DND-41 (cell line): Measurements from ENCODE around the gene C1orf210.

ENCODE experiments used
- ATAC-seq: fragments of 200-7000 bp; cut with Tn5 transposase; 3 replicates; pipeline ENCODE4 v1.9.1; 2021; ENCODE audit warnings: low read depth; ENCODE audit not compliant: insufficient read depth
- DNase-seq: peaks from one replicate; pipeline ENCODE4 v3.0.0-alpha.2; 2020
- H2AFZ ChIP-seq: 2 replicates; pipeline ENCODE4 v1.6.0; 2012; ENCODE audit warnings: low read depth, low read length
- H3K27ac ChIP-seq: 2 replicates; pipeline ENCODE4 v1.5.1; 2012; ENCODE audit warnings: low read length, inconsistent platforms
- H3K27me3 ChIP-seq: fragments of 200-600 bp; sonication (generic); 2 replicates; pipeline ENCODE4 v1.6.0; 2012; ENCODE audit warnings: low read length, mild to moderate bottlenecking, inconsistent platforms; ENCODE audit not compliant: insufficient read depth, poor library complexity
- H3K36me3 ChIP-seq: 2 replicates; pipeline ENCODE4 v1.5.1; 2012; ENCODE audit warnings: low read length, inconsistent platforms; ENCODE audit not compliant: insufficient read depth
- H3K4me1 ChIP-seq: 2 replicates; pipeline ENCODE4 v1.5.1; 2012; ENCODE audit warnings: mild to moderate bottlenecking, low read length; ENCODE audit not compliant: insufficient read depth
- H3K4me2 ChIP-seq: 2 replicates; pipeline ENCODE4 v1.6.0; 2012; ENCODE audit warnings: mild to moderate bottlenecking, moderate library complexity, low read length, inconsistent platforms; ENCODE audit not compliant: insufficient read depth
- H3K4me3 ChIP-seq, 2 experiments: fragments of 200-600 bp in 1 of 2; shearing (Covaris generic) in 1 of 2; 2 replicates each; pipeline ENCODE4 v1.5.1; 2012 to 2016; ENCODE audit warnings: inconsistent platforms in 2 of 2, low read length in 2 of 2, mild to moderate bottlenecking in 2 of 2, low read depth in 1 of 2, moderate library complexity in 1 of 2
- H3K79me2 ChIP-seq: 2 replicates; pipeline ENCODE4 v1.6.0; 2012; ENCODE audit warnings: low read length, inconsistent platforms; ENCODE audit not compliant: insufficient read depth
- H3K9ac ChIP-seq: 2 replicates; pipeline ENCODE4 v1.6.0; 2012; ENCODE audit warnings: low read depth, mild to moderate bottlenecking, inconsistent platforms, low read length, moderate library complexity
- H3K9me3 ChIP-seq: 2 replicates; pipeline ENCODE4 v1.5.1; 2012; ENCODE audit warnings: low read length, moderate library complexity, mild to moderate bottlenecking, inconsistent platforms; ENCODE audit not compliant: insufficient read depth, severe bottlenecking
- H4K20me1 ChIP-seq: 2 replicates; pipeline ENCODE4 v1.6.0; 2012; ENCODE audit warnings: low read length; ENCODE audit not compliant: insufficient read depth
- EZH2 ChIP-seq: IDR thresholded peaks from 3 replicates; pipeline ENCODE4 v1.6.1; 2012; ENCODE audit warnings: borderline replicate concordance, low read depth, mild to moderate bottlenecking, moderate library complexity, low read length, inconsistent platforms; ENCODE audit not compliant: severe bottlenecking
- TF ChIP-seq, protein P1 (sequence below): IDR thresholded peaks from 2 replicates; pipeline ENCODE4 v1.5.1; 2012; ENCODE audit warnings: borderline replicate concordance, low read length, moderate library complexity, mild to moderate bottlenecking; ENCODE audit not compliant: poor library complexity, severe bottlenecking; ENCODE audit errors: extremely low read depth

C1orf210 gene

DNA sequence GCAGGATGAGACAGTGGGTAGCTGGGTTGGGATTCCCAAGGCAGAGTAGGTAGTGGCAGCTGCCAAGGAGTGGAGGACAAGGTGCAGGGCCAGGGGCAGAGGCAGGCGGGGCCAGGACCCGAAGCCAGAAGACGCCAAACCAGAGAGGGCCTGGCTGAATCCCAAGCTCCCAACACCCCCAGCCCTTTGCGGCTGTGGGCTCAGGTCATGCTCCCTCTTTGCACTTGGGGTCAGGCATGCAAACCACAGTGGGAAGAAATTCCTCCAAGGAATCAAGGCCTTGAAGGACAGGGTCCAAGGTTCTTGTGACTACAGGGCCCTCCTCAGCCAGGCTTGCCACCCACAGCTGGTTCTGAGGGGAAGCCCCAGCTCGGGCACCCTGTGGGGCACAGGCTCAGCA is 6.2 kb downstream of the C1orf210 start:
- H3K4me2 ChIP-seq: no peak overlapping the region
- no peaks in the 10 kb centered on the region for H4K20me1 ChIP-seq
- ATAC-seq (no peak), DNase-seq (no peak)
- H3K79me2 ChIP-seq: no peaks in the 10 kb centered on the region
- H3K27me3 ChIP-seq: no peaks in the 10 kb centered on the region
- peaks cover 9% of the 10 kb centered on the region for H3K4me1 ChIP-seq
- H3K9ac ChIP-seq: no peak overlapping the region
- H2AFZ ChIP-seq: no peak overlapping the region
- no peak overlapping the region for H3K27ac ChIP-seq
- H3K36me3 ChIP-seq: no peaks in the 10 kb centered on the region
- no peak overlapping the region for H3K4me3 ChIP-seq
- peaks cover 1% of the 10 kb centered on the region for H3K9me3 ChIP-seq
- TF ChIP-seq EZH2: no peak
- TF ChIP-seq, protein P1, sequence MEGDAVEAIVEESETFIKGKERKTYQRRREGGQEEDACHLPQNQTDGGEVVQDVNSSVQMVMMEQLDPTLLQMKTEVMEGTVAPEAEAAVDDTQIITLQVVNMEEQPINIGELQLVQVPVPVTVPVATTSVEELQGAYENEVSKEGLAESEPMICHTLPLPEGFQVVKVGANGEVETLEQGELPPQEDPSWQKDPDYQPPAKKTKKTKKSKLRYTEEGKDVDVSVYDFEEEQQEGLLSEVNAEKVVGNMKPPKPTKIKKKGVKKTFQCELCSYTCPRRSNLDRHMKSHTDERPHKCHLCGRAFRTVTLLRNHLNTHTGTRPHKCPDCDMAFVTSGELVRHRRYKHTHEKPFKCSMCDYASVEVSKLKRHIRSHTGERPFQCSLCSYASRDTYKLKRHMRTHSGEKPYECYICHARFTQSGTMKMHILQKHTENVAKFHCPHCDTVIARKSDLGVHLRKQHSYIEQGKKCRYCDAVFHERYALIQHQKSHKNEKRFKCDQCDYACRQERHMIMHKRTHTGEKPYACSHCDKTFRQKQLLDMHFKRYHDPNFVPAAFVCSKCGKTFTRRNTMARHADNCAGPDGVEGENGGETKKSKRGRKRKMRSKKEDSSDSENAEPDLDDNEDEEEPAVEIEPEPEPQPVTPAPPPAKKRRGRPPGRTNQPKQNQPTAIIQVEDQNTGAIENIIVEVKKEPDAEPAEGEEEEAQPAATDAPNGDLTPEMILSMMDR: no peak

DNA sequence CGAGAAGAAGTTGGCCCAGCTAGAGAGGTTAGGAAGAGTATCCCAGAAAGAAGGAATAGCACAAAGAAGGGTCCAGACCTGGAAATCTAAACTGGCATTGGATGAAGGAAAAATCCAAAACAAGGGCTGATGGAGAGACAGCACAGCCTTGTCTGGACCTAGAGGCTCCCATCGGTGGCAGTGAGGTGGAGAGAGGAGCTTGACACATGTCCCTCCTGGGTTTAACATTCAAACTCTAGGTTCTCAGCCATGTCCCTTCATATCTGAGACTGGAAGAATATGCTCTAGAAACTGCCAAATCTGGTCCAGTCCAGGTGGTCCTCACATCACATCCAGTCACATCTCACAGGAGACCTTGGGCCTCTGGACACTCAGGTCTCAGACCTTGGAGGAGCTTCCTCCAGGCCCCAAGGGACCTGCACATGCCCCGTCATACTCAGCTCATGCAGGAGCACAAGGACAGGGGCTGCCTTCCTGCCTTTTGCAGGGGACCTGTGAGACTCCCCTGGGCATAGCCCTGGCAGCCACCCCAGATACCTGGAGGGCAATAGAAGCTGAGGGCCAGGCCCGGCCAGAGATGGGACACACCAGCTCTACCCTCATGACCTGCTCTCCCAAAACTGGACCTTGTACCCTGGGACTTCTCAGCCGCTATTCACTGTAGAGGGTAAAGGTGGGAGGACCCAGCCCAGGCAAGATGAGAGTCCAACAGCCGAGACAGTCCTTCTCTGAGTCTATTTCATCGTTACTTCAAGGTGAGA is 8.1 kb downstream of the C1orf210 start:
- no peak overlapping the region for H3K4me3 ChIP-seq
- DNase-seq (no peak), ATAC-seq (no peak)
- no peaks in the 10 kb centered on the region for H3K36me3 ChIP-seq
- peaks cover 13% of the 10 kb centered on the region for H3K4me1 ChIP-seq
- no peak overlapping the region for H2AFZ ChIP-seq
- H3K79me2 ChIP-seq: no peaks in the 10 kb centered on the region
- no peaks in the 10 kb centered on the region for H3K27me3 ChIP-seq
- no peaks in the 10 kb centered on the region for H4K20me1 ChIP-seq
- no peak overlapping the region for H3K9ac ChIP-seq
- no peak overlapping the region for H3K4me2 ChIP-seq
- no peak overlapping the region for H3K27ac ChIP-seq
- H3K9me3 ChIP-seq: peaks cover 8% of the 10 kb centered on the region
- TF ChIP-seq, protein P1: no peak
- TF ChIP-seq EZH2: no peak

DNA sequence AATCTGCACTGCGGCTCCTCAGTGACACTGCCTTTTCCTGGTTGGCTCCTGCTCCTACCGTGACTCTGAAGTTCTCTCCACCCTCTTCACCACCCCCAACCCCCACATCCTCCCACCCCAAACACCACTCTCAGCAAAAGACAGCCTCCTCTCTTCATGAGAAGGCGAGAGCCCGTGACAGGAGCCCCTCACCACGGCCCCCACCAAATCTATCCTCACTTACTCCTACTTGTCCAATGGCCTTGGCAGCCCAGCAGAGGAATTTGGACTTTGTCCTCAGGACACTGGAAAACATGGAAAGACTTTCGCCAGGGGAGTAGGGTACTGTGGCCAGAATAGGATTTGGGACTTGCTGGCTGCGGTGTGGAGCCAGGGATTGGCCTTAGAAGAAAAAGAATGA is 8.7 kb downstream of the C1orf210 start:
- Histone ChIP-seq H3K9me3 (peaks cover 8% of the 10 kb centered on the region), H3K9ac (no peak overlapping the region), H3K4me1 (peaks cover 13% of the 10 kb centered on the region)

More for the DNA sequence above, 8.7 kb downstream of the C1orf210 start:
- H2AFZ ChIP-seq: no peak overlapping the region
- H3K79me2 ChIP-seq: no peaks in the 10 kb centered on the region
- no peak overlapping the region for H3K4me3 ChIP-seq
- TF ChIP-seq, protein P1: no peak
- TF ChIP-seq EZH2: no peak
- no peak overlapping the region for H3K27ac ChIP-seq
- no peak overlapping the region for H3K4me2 ChIP-seq
- ATAC-seq: no peak
- no peaks in the 10 kb centered on the region for H4K20me1 ChIP-seq
- H3K27me3 ChIP-seq: no peaks in the 10 kb centered on the region
- no peak for DNase-seq
- H3K36me3 ChIP-seq: no peaks in the 10 kb centered on the region
